ENCODE results near the gene LARGE1. TPM values are rescaled to one million over a fixed set of nuclear protein-coding genes. Genes with fewer than 3 reads are reported as not detected.

The LARGE1 gene
- total RNA-seq, 1 experiment from 2014 or later: 2.5 TPM

DNA sequence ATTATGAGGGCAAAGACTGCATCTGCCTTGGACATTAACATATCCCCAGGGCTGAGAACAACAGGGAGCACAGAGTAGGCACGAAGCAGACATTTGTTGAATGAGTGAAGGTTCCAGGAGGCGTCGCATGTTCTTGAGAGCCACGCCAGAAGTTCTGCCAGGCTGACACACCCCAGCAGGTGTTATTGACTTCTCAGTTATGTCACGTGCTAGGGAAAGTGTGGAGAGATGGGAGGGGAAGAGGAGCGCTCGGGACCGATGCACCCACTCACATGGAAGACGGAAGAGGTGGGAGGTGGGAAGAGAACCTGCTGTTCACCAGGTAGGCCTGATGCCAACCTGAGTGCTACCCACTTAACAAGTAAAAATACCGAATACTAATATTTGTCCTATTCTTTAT is 232.8 kb downstream of the LARGE1 start:
- ATAC-seq (no peak), DNase-seq (ENCODE audit: low read depth, low spot score) (no peak)
- Histone ChIP-seq H3K4me3 (ENCODE audit: low read depth in 2 of 2, low read length in 2 of 2) (no peak overlapping the region), H3K9me3 (ENCODE audit: control insufficient read depth, insufficient read depth, low read depth, low read length) (no peaks in the 10 kb centered on the region), H3K27ac (ENCODE audit: low read length) (no peak overlapping the region), H3K4me1 (ENCODE audit: control insufficient read depth, insufficient read depth, low read length) (no peaks in the 10 kb centered on the region), H3K27me3 (ENCODE audit: control insufficient read depth, insufficient read depth, low read length) (no peaks in the 10 kb centered on the region), H3K36me3 (ENCODE audit: control insufficient read depth, insufficient read depth, low read length) (no peaks in the 10 kb centered on the region)
- TF ChIP-seq, protein P1, sequence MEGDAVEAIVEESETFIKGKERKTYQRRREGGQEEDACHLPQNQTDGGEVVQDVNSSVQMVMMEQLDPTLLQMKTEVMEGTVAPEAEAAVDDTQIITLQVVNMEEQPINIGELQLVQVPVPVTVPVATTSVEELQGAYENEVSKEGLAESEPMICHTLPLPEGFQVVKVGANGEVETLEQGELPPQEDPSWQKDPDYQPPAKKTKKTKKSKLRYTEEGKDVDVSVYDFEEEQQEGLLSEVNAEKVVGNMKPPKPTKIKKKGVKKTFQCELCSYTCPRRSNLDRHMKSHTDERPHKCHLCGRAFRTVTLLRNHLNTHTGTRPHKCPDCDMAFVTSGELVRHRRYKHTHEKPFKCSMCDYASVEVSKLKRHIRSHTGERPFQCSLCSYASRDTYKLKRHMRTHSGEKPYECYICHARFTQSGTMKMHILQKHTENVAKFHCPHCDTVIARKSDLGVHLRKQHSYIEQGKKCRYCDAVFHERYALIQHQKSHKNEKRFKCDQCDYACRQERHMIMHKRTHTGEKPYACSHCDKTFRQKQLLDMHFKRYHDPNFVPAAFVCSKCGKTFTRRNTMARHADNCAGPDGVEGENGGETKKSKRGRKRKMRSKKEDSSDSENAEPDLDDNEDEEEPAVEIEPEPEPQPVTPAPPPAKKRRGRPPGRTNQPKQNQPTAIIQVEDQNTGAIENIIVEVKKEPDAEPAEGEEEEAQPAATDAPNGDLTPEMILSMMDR (IDR thresholded peaks at IDR 0.05): no peak
- TF ChIP-seq POLR2AphosphoS5 (IDR thresholded peaks at IDR 0.05; ENCODE audit: low read depth, low read length): no peak
- TF ChIP-seq, protein P2, sequence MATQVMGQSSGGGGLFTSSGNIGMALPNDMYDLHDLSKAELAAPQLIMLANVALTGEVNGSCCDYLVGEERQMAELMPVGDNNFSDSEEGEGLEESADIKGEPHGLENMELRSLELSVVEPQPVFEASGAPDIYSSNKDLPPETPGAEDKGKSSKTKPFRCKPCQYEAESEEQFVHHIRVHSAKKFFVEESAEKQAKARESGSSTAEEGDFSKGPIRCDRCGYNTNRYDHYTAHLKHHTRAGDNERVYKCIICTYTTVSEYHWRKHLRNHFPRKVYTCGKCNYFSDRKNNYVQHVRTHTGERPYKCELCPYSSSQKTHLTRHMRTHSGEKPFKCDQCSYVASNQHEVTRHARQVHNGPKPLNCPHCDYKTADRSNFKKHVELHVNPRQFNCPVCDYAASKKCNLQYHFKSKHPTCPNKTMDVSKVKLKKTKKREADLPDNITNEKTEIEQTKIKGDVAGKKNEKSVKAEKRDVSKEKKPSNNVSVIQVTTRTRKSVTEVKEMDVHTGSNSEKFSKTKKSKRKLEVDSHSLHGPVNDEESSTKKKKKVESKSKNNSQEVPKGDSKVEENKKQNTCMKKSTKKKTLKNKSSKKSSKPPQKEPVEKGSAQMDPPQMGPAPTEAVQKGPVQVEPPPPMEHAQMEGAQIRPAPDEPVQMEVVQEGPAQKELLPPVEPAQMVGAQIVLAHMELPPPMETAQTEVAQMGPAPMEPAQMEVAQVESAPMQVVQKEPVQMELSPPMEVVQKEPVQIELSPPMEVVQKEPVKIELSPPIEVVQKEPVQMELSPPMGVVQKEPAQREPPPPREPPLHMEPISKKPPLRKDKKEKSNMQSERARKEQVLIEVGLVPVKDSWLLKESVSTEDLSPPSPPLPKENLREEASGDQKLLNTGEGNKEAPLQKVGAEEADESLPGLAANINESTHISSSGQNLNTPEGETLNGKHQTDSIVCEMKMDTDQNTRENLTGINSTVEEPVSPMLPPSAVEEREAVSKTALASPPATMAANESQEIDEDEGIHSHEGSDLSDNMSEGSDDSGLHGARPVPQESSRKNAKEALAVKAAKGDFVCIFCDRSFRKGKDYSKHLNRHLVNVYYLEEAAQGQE (IDR thresholded peaks at IDR 0.05; ENCODE audit: insufficient read depth in 1 of 2, low read depth in 2 of 2, low read length in 1 of 2): no peak
- TF ChIP-seq TCF7L2 (IDR thresholded peaks at IDR 0.05; ENCODE audit: low read depth, low read length): no peak
- TF ChIP-seq SIN3A (IDR thresholded peaks at IDR 0.05; ENCODE audit: borderline replicate concordance, insufficient read depth, low read depth, low read length): no peak
- in situ Hi-C loops (cut with HindIII; ENCODE audit: low pct_unique_long_range_greater_than_20kb, low sequenced_read_pairs) (no loop called here), intact Hi-C loops (cut with micrococcal nuclease; ENCODE audit: unreplicated experiment) (no loop called here)
- BruUV-seq (replicated peaks): no TSS peak
- POLR2A ChIA-PET: no interaction called here
- CTCF ChIA-PET: interaction anchor here (0.5 kb wide), 1 partner anchor 139 kb away, joined by 4 read pairs; no protein-coding TSS in a partner anchor

DNA sequence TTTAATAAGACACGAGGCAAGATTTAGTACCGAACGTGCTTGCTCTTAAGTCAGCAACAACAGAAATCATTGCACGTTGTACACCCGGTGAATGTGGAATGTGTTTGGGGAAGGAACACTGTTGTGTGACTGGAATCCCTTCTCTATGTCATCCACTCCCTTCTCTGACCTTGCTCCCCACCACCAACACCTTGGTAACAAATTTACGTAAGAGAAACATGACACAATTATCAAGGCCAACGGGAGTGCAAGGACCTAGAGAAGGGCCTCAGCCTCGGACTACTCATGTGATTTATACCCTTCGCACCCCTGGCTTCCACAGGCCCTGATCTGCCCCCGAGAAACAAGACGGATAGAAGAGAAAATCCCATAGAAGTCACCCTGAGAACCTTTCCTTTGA is 236.2 kb downstream of the LARGE1 start:
- DNase-seq (ENCODE audit: low read depth, low spot score) (no peak), ATAC-seq (no peak)
- intact Hi-C loops (cut with micrococcal nuclease; ENCODE audit: unreplicated experiment) (no loop called here), in situ Hi-C loops (cut with HindIII; ENCODE audit: low pct_unique_long_range_greater_than_20kb, low sequenced_read_pairs) (no loop called here)
- no peak overlapping the region for H3K4me3 ChIP-seq (ENCODE audit: low read depth in 2 of 2, low read length in 2 of 2)
- H3K9me3 ChIP-seq (ENCODE audit: control insufficient read depth, insufficient read depth, low read depth, low read length): no peaks in the 10 kb centered on the region
- CTCF ChIA-PET: no interaction called here
- POLR2A ChIA-PET: no interaction called here
- no TSS peak for BruUV-seq (replicated peaks)
- no peak overlapping the region for H3K27ac ChIP-seq (ENCODE audit: low read length)
- no peaks in the 10 kb centered on the region for H3K4me1 ChIP-seq (ENCODE audit: control insufficient read depth, insufficient read depth, low read length)
- TF ChIP-seq POLR2AphosphoS5 (IDR thresholded peaks at IDR 0.05; ENCODE audit: low read depth, low read length): no peak
- no peak for TF ChIP-seq SIN3A (IDR thresholded peaks at IDR 0.05; ENCODE audit: borderline replicate concordance, insufficient read depth, low read depth, low read length)
- TF ChIP-seq, protein P2 (IDR thresholded peaks at IDR 0.05; ENCODE audit: insufficient read depth in 1 of 2, low read depth in 2 of 2, low read length in 1 of 2): no peak
- no peak for TF ChIP-seq TCF7L2 (IDR thresholded peaks at IDR 0.05; ENCODE audit: low read depth, low read length)
- TF ChIP-seq, protein P1 (IDR thresholded peaks at IDR 0.05): no peak
- H3K36me3 ChIP-seq (ENCODE audit: control insufficient read depth, insufficient read depth, low read length): no peaks in the 10 kb centered on the region
- H3K27me3 ChIP-seq (ENCODE audit: control insufficient read depth, insufficient read depth, low read length): no peaks in the 10 kb centered on the region

All from Panc1 (cell line).